Tibial nerve (tissue), 4 donors: ENCODE results near the gene ABI3BP. TPM values are rescaled to one million over a fixed set of nuclear protein-coding genes. Genes with fewer than 3 reads are reported as not detected.

Source experiments
- DNase-seq, 2 donors: peaks; one replicate each; pipeline ENCODE4 v3.0.0-alpha.2; 2019; ENCODE audit warnings: low spot score in 2 of 2
- H3K27ac ChIP-seq, 4 donors: fragments of 200-600 bp; sonication (generic) in 3 of 4; one replicate each; pipeline ENCODE4 v1.5.1; 2017 to 2019; ENCODE audit warnings: mild to moderate bottlenecking in 1 of 4
- H3K27me3 ChIP-seq, 2 donors: fragments of 200-600 bp; sonication (generic) in 1 of 2; one replicate each; pipeline versions ENCODE4 v1.5.1 to v1.6.0; 2017 to 2019
- H3K36me3 ChIP-seq, 3 donors: fragments of 200-600 bp; sonication (generic); one replicate each; pipeline ENCODE4 v1.5.1; 2018 to 2019
- H3K4me1 ChIP-seq, 4 donors: fragments of 200-600 bp; sonication (generic) in 3 of 4; one replicate each; pipeline ENCODE4 v1.5.1; 2017 to 2019
- H3K4me3 ChIP-seq, 4 donors: fragments of 200-600 bp; sonication (generic) in 3 of 4; one replicate each; pipeline ENCODE4 v1.5.1; 2017 to 2019; ENCODE audit warnings: mild to moderate bottlenecking in 1 of 4, moderate library complexity in 1 of 4
- H3K9me3 ChIP-seq, 4 donors: fragments of 200-600 bp; sonication (generic) in 3 of 4; one replicate each; pipeline ENCODE4 v1.5.1; 2017 to 2019
- EP300 ChIP-seq, 2 donors: sonication (generic); formaldehyde crosslinking; IDR thresholded peaks; one replicate each; pipeline ENCODE4 v1.6.1; 2017; ENCODE audit warnings: antibody characterized with exemption in 2 of 2, mild to moderate bottlenecking in 1 of 2
- POLR2A ChIP-seq, 2 donors: fragments of 450-650 bp; IDR thresholded peaks; one replicate each; pipeline ENCODE4 v1.6.1; 2017; ENCODE audit warnings: antibody characterized with exemption in 2 of 2, mild to moderate bottlenecking in 2 of 2, moderate library complexity in 2 of 2
- WGBS, 2 donors: methylation state at CpG; one replicate each; pipeline ENCODE4 v1.1.5; 2018; 5-methylcytosine and 5-hydroxymethylcytosine counted together
- total RNA-seq, 4 donors: library from RNA; depleted of rRNA; stranded (reverse); fragments of >200 nt; gene quantifications; one replicate each; pipeline ENCODE4 v1.1.0, GENCODE V29; 2016
- TF ChIP-seq, protein P1 (sequence below), 5 experiments: fragments of 200-600 bp in 3 of 5; fragments of 450-650 bp in 2 of 5; sonication (generic) in 3 of 5; IDR thresholded peaks; one replicate each; pipeline ENCODE4 v1.5.1; 2016 to 2019; ENCODE audit warnings: antibody characterized with exemption in 5 of 5, mild to moderate bottlenecking in 3 of 5, moderate library complexity in 2 of 5

Gene ABI3BP, protein sequence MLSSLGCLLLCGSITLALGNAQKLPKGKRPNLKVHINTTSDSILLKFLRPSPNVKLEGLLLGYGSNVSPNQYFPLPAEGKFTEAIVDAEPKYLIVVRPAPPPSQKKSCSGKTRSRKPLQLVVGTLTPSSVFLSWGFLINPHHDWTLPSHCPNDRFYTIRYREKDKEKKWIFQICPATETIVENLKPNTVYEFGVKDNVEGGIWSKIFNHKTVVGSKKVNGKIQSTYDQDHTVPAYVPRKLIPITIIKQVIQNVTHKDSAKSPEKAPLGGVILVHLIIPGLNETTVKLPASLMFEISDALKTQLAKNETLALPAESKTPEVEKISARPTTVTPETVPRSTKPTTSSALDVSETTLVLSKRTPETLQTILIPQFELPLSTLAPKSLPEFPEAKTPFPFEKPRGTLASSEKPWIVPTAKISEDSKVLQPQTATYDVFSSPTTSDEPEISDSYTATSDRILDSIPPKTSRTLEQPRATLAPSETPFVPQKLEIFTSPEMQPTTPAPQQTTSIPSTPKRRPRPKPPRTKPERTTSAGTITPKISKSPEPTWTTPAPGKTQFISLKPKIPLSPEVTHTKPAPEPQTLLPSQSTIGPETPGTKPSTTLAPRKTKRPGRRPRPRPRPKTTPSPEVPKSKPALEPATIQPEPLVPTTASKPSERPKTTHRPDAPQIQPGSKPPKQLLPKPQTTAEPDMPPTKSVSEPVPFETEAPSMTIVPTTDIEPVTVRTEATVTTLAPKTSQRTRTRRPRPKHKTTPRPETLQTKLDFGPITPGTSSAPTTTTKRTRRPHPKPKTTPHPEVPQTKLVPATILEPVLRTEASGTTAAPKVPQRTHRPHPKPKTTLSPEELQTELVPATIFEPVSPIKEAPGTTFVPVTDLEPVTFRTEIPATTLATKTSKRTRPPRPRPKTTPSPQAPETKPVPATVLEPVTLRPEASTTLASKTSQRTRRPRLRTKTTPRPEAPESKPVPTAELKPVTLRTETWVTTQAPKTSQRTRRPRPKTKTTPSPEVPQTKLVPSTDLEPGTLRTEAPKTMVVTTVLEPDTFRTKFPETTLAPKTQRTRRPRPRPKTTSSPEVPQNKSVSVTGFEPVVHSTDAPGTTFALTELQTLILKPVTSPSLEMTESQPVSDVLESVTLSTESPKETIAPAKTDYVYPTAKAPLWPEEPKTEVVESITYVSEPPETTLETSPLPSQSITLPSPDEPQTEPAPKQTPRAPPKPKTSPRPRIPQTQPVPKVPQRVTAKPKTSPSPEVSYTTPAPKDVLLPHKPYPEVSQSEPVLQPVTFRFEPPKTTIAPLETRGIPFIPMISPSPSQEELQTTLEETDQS (N-terminal part only)
- 100 to 1,000 TPM in 3 of 4 donors, 10 to 100 TPM in 1; 39.6 to 189 (median 139) TPM for total RNA-seq

DNA sequence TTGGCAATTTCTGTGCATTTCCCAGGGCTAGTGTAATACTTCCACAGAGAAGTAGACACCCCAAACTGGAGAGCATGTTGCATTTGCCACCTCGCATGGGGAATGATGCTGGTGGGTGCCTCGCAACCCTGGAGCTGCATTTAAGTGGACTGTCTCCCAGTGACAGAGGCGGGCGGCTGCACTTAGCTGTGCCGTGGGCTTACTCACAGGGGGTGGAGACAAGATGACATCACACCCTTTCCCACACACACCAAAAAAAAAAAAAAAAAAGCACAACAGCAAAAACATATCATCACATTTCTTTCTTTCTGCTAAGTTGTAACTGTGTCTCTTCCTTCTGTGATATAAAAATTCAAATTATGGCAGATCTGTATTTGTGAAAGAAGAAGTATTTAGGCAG, at the start of gene ABI3BP:
TSS of gene ABI3BP (minus strand) at position 113 of the 400 bp plus-strand sequence. CDS start at position 76, 37 bp downstream.
- TF ChIP-seq POLR2A (IDR thresholded peaks at IDR 0.05) (peak in 1 of 2 donors; percentile 55), EP300 (IDR thresholded peaks at IDR 0.05) (peak in 1 of 2 donors; percentile 82)
- TF ChIP-seq, protein P1, sequence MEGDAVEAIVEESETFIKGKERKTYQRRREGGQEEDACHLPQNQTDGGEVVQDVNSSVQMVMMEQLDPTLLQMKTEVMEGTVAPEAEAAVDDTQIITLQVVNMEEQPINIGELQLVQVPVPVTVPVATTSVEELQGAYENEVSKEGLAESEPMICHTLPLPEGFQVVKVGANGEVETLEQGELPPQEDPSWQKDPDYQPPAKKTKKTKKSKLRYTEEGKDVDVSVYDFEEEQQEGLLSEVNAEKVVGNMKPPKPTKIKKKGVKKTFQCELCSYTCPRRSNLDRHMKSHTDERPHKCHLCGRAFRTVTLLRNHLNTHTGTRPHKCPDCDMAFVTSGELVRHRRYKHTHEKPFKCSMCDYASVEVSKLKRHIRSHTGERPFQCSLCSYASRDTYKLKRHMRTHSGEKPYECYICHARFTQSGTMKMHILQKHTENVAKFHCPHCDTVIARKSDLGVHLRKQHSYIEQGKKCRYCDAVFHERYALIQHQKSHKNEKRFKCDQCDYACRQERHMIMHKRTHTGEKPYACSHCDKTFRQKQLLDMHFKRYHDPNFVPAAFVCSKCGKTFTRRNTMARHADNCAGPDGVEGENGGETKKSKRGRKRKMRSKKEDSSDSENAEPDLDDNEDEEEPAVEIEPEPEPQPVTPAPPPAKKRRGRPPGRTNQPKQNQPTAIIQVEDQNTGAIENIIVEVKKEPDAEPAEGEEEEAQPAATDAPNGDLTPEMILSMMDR (IDR thresholded peaks at IDR 0.05) = no peak
- Histone ChIP-seq H3K36me3 (no peaks in the 10 kb centered on the region), H3K27me3 (no peaks in the 10 kb centered on the region), H3K4me1 (peaks cover 0 to 22% (median 0%) of the 10 kb centered on the region in 4 donors), H3K9me3 (no peaks in the 10 kb centered on the region), H3K4me3 (peak within 1 kb of the TSS; percentile 20 to 52 (median 34)), H3K27ac (peak within 1 kb of the TSS; percentile 56 to 81 (median 74))
- DNase-seq = peak; percentile 56 to 68
- WGBS, 2 donors = 0 to 6% methylated on average over 5 of the region's 5 CpGs

DNA sequence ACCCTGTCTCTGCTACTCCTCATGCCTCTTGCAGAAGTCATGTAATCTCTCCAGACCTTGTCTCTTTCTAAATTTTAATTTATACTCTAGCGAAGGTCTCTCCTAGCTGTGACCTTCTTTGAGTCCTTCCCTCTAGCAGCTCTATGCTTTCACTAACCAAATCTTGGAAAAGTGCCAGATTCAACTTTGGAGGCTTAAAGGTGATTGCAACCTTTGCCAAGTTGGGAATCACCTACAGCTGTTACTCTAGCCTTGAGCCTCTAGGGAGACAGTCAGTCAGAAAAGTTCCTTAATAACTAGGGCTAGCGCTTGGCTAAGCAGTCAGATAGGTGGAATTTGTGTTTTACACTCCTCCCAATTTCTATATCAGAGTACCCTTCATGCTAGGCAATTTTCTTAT, 46.1 kb upstream of the ABI3BP start:
- no peak overlapping the region for H3K27ac ChIP-seq
- DNase-seq = no peak
- no peak overlapping the region for H3K4me3 ChIP-seq
- H3K4me1 ChIP-seq = peaks cover 0 to 26% (median 0%) of the 10 kb centered on the region in 4 donors
- H3K36me3 ChIP-seq = no peaks in the 10 kb centered on the region
- no peaks in the 10 kb centered on the region for H3K9me3 ChIP-seq
- 81 to 86% methylated on average over 2 of the region's 2 CpGs for WGBS, 2 donors
- TF ChIP-seq EP300 (IDR thresholded peaks at IDR 0.05) = no peak
- no peak for TF ChIP-seq POLR2A (IDR thresholded peaks at IDR 0.05)
- TF ChIP-seq, protein P1 (IDR thresholded peaks at IDR 0.05) = no peak
- no peaks in the 10 kb centered on the region for H3K27me3 ChIP-seq

DNA sequence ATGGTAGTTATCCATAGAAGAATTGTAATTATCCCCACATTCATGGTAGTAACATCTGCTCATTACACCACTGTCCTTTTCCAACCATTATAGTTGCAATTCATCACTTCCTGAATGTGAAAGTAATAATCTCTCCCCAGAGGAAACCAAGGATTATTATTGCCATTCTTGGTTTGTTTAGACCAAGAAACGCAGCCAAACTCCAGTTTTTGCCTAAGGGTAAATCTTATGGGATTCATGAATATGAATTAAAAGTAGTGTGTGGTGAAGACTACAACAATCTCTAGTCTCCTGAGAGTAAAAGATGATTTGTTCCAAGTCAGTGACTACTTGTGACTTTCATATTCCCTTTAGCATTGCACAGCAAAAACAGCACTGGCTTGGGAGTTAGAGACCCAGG, 45.7 kb upstream of the ABI3BP start:
- peak overlapping the region in 1 of 4 donors; percentile 13 for H3K27ac ChIP-seq
- DNase-seq = no peak
- H3K9me3 ChIP-seq = no peaks in the 10 kb centered on the region
- H3K27me3 ChIP-seq = no peaks in the 10 kb centered on the region
- TF ChIP-seq, protein P1 (IDR thresholded peaks at IDR 0.05) = no peak
- TF ChIP-seq EP300 (IDR thresholded peaks at IDR 0.05) = no peak
- no peak for TF ChIP-seq POLR2A (IDR thresholded peaks at IDR 0.05)
- no peak overlapping the region for H3K4me3 ChIP-seq
- no peaks in the 10 kb centered on the region for H3K36me3 ChIP-seq
- WGBS, 2 donors = 27 to 28% methylated on average over 1 of the region's 1 CpG
- peaks cover 0 to 26% (median 0%) of the 10 kb centered on the region in 4 donors for H3K4me1 ChIP-seq

DNA sequence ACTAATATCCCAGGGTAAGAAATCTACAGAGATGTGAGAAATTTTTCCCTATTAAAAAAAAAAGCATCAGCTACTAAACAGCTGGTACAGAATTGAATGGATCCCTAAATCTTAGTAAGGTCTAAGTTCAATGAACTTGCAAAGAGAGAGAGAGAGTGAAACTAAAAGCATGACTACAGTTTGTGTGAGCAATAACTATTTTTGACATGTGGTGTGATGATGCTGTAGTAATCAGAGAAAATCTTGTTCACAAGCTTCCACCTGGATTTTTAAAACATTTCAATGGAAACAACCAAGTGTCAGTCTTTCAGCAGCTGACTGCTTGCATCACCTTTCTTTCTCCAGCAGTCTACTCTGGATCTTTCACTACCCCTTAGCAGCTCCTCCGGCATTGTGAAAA, 45.2 kb upstream of the ABI3BP start:
- TF ChIP-seq EP300 (IDR thresholded peaks at IDR 0.05) (no peak), POLR2A (IDR thresholded peaks at IDR 0.05) (no peak)
- TF ChIP-seq, protein P1 (IDR thresholded peaks at IDR 0.05) = no peak
- H3K9me3 ChIP-seq = no peaks in the 10 kb centered on the region
- peak overlapping the region in 1 of 4 donors; percentile 13 for H3K27ac ChIP-seq
- H3K36me3 ChIP-seq = no peaks in the 10 kb centered on the region
- no peak overlapping the region for H3K4me3 ChIP-seq
- no peaks in the 10 kb centered on the region for H3K27me3 ChIP-seq
- WGBS, 2 donors = 82 to 84% methylated on average over 1 of the region's 1 CpG
- peaks cover 0 to 26% (median 0%) of the 10 kb centered on the region in 4 donors for H3K4me1 ChIP-seq
- DNase-seq = no peak
